ES-I3 (cell line): ENCODE measurements around the gene PLEKHM2.
A peak's percentile ranks its signal among the peaks of the same experiment; 100 is the strongest.

Experiments used
- H3K36me3 ChIP-seq: 2 replicates; pipeline ENCODE4 v1.6.1; 2013; ENCODE audit warnings: mild to moderate bottlenecking, low read length, control low read depth, moderate library complexity; ENCODE audit not compliant: insufficient read depth
- H3K4me1 ChIP-seq: 2 replicates; pipeline ENCODE4 v1.6.1; 2013; ENCODE audit warnings: mild to moderate bottlenecking, control low read depth, low read length; ENCODE audit not compliant: insufficient read depth
- H3K9ac ChIP-seq: 2 replicates; pipeline ENCODE4 v1.6.1; 2013; ENCODE audit warnings: low read depth, mild to moderate bottlenecking, low read length, moderate library complexity
- H3K9me3 ChIP-seq: 2 replicates; pipeline ENCODE4 v1.6.1; 2013; ENCODE audit warnings: mild to moderate bottlenecking, low read length, moderate library complexity; ENCODE audit not compliant: control insufficient read depth, insufficient read depth

Gene PLEKHM2

DNA sequence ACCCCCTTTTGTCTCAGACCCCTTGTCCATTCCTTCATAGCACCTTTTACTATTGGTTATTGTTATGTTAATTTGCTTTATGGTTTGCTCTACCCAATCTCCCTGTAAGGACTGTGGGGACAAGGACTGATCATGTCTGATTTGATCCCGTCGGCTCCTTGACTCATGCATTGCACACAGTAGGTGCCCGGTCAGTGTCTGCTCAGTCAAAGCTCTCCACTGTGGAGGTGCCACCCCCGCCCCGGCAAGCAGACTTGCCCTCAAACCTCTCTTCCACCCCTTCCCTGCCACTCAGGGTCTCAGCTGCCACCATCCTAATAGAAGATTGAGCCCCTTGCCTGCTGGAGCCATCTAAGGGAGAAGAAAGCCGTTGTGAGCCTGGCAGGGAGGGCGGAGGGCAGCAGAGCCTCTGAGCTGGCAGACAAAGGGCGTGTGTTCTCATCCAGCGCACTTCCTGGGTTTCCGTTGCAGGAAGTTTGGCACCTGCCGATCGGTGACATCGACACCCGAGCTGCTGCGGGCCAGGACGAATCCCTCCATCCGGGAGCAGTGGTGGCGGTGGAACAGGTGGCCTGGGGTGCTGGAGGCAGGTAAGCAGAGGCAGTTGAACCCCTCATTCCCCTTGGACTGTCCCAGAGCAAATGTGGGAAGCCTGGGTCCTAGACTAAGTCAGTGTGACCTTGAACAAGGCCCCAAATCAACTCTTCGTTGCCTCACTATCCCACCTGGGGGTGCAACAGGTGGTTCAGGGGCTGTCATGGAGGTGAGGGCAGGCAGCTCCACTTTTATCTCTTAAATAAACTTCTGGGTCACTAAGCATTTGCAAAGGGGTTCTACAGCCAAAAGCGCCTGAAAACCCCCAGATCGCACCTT is 72.3 kb downstream of the PLEKHM2 start:
- Histone ChIP-seq H3K9me3 (no peaks in the 10 kb centered on the region), H3K4me1 (peaks cover 33% of the 10 kb centered on the region), H3K9ac (no peak overlapping the region), H3K36me3 (no peaks in the 10 kb centered on the region)

DNA sequence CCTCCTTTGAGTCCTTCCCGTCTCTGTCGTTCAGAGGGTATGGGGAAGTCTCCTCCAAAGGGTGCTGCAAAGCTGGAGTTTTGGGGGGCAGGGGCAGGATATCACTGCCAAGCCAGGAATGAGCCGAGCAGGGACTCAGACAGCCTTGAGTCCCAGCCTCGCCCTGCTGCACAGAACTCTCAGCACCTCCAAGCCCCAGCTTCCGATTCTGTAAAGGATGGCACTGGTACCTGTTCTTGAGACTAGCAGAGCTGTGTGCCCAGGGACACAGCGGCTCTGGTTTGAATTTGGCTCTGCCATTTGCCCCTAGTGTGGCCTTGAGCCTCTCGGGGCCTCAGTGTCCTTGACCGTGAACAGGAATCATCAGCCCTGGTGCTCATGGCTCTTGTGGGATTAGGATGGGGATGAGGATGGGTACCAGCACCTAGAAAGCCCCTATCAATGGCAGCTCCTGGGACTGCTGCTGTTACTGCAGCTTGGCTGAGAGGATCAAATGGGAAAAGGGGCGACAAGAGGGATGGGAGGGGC is 73.0 kb downstream of the PLEKHM2 start:
- peak overlapping the region; percentile 73 for H3K9ac ChIP-seq
- H3K36me3 ChIP-seq, result no peaks in the 10 kb centered on the region
- H3K4me1 ChIP-seq, result peaks cover 34% of the 10 kb centered on the region
- H3K9me3 ChIP-seq, result no peaks in the 10 kb centered on the region

- H3K36me3 ChIP-seq, result no peaks in the 10 kb centered on the region
- no peaks in the 10 kb centered on the region for H3K9me3 ChIP-seq
- peak overlapping the region; percentile 73 for H3K9ac ChIP-seq
- peaks cover 34% of the 10 kb centered on the region for H3K4me1 ChIP-seq
Observed at GRCh38 chr1:15757575-15758342, 73.6 kb downstream of the PLEKHM2 start.

GRCh38 chr1:15758343-15758931 is 74.3 kb downstream of the PLEKHM2 start, which contains the start of gene FBLIM1:
FBLIM1 (plus strand) TSS chr1:15758795; CDS start chr1:15764984, 6,189 bp downstream.
- Histone ChIP-seq H3K36me3 (no peaks in the 10 kb centered on the region), H3K9ac (peak within 1 kb of the TSS; percentile 89), H3K9me3 (no peaks in the 10 kb centered on the region), H3K4me1 (peaks cover 34% of the 10 kb centered on the region)

GRCh38 chr1:15758953-15759661 is 75.0 kb downstream of the PLEKHM2 start:
- H3K4me1 ChIP-seq, result peaks cover 34% of the 10 kb centered on the region
- H3K9ac ChIP-seq, result peak overlapping the region; percentile 89
- peaks cover 3% of the 10 kb centered on the region for H3K36me3 ChIP-seq
- H3K9me3 ChIP-seq, result no peaks in the 10 kb centered on the region

GRCh38 chr1:15760520-15761211 is 76.5 kb downstream of the PLEKHM2 start:
- no peaks in the 10 kb centered on the region for H3K9me3 ChIP-seq
- peaks cover 12% of the 10 kb centered on the region for H3K36me3 ChIP-seq
- peak overlapping the region; percentile 40 for H3K9ac ChIP-seq
- peaks cover 29% of the 10 kb centered on the region for H3K4me1 ChIP-seq

GRCh38 chr1:15761366-15762128 is 77.4 kb downstream of the PLEKHM2 start:
- H3K9ac ChIP-seq, result no peak overlapping the region
- peaks cover 13% of the 10 kb centered on the region for H3K36me3 ChIP-seq
- no peaks in the 10 kb centered on the region for H3K9me3 ChIP-seq
- H3K4me1 ChIP-seq, result peaks cover 22% of the 10 kb centered on the region

DNA sequence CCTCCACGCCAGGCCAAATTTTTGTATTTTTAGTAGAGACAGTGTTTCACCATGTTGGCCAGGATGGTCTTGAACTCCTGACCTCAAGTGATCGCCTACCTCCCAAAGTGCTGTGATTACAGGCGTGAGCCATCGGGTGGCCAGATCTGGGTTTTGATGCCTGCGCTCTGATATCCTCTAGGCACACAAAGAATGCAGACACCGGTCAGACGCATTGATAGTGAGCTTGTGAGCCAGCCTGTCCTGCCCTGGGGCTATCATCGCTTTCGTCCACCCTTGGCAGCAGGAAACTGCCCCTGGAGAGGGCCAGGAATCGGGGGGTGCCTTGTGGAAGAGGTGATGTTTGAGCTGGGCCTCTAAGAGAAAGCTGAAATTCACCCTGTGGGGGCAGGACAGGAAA is 78.4 kb downstream of the PLEKHM2 start:
- peaks cover 14% of the 10 kb centered on the region for H3K36me3 ChIP-seq
- H3K9ac ChIP-seq, result no peak overlapping the region
- H3K4me1 ChIP-seq, result peaks cover 12% of the 10 kb centered on the region
- no peaks in the 10 kb centered on the region for H3K9me3 ChIP-seq

DNA sequence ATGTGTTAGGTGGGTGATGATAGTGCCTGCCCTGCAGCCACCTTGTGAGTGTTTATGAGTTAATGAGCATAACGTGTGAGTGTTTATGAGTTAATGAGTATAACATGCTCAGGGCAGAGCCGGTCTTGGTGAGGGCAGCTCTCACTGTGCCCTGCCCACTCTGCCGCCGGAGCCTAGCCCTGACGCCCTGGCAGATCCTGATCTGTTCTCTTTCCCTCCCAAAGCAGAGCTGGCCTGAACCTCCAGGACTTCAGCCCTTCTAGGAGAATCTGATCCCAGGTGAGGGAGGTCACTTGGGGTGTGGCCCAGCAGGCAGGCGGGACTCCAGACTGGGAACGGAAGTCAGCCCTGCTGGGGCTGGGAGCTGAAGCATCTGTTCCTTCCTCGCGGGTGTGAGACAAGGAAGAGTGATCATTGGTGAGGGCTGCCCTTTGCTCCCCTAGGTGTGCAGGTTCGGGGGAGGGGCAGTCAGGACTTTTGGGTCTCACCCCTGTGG is 80.2 kb downstream of the PLEKHM2 start:
- Histone ChIP-seq H3K36me3 (peaks cover 21% of the 10 kb centered on the region), H3K4me1 (peaks cover 8% of the 10 kb centered on the region; the same call in 1 of the 2 replicates), H3K9me3 (no peaks in the 10 kb centered on the region), H3K9ac (no peak overlapping the region)

DNA sequence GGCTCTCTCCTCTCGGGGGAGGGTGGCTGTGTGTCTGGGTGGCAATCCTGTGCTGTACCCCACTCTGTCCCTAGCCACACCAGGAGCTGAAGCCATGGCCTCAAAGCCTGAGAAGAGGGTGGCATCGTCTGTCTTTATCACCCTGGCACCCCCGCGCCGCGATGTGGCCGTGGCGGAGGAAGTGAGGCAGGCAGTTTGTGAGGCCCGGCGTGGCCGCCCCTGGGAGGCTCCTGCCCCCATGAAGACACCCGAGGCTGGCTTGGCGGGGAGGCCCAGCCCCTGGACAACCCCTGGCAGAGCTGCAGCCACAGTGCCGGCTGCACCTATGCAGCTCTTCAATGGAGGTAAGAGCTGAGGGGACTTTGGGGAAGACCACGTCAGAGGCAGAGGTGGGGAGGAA is 80.8 kb downstream of the PLEKHM2 start:
- Histone ChIP-seq H3K4me1 (peaks cover 8% of the 10 kb centered on the region; the same call in 1 of the 2 replicates), H3K9ac (no peak overlapping the region), H3K36me3 (peaks cover 21% of the 10 kb centered on the region), H3K9me3 (no peaks in the 10 kb centered on the region)

- H3K36me3 ChIP-seq, result peaks cover 25% of the 10 kb centered on the region
- H3K9ac ChIP-seq, result no peak overlapping the region
- H3K9me3 ChIP-seq, result no peaks in the 10 kb centered on the region
- H3K4me1 ChIP-seq, result peaks cover 8% of the 10 kb centered on the region; the same call in 1 of the 2 replicates
Observed at GRCh38 chr1:15765495-15766194, 81.5 kb downstream of the PLEKHM2 start.

- H3K4me1 ChIP-seq, result no peaks in the 10 kb centered on the region
- H3K9me3 ChIP-seq, result no peaks in the 10 kb centered on the region
- H3K9ac ChIP-seq, result no peak overlapping the region
- peaks cover 42% of the 10 kb centered on the region for H3K36me3 ChIP-seq
Observed at GRCh38 chr1:15767941-15768340, 83.8 kb downstream of the PLEKHM2 start.
